ENCODE results near the gene CA5A.

CA5A gene

GRCh38 chr16:87929986-87930385 is 6.3 kb downstream of the CA5A start:
- no peaks in the 10 kb centered on the region for H4K20me1 ChIP-seq (ENCODE audit: insufficient read depth, low read length)
- TF ChIP-seq, protein P1, sequence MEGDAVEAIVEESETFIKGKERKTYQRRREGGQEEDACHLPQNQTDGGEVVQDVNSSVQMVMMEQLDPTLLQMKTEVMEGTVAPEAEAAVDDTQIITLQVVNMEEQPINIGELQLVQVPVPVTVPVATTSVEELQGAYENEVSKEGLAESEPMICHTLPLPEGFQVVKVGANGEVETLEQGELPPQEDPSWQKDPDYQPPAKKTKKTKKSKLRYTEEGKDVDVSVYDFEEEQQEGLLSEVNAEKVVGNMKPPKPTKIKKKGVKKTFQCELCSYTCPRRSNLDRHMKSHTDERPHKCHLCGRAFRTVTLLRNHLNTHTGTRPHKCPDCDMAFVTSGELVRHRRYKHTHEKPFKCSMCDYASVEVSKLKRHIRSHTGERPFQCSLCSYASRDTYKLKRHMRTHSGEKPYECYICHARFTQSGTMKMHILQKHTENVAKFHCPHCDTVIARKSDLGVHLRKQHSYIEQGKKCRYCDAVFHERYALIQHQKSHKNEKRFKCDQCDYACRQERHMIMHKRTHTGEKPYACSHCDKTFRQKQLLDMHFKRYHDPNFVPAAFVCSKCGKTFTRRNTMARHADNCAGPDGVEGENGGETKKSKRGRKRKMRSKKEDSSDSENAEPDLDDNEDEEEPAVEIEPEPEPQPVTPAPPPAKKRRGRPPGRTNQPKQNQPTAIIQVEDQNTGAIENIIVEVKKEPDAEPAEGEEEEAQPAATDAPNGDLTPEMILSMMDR (IDR thresholded peaks at IDR 0.05; ENCODE audit: borderline replicate concordance, extremely low read depth, low read length, poor library complexity, severe bottlenecking) = no peak
- TF ChIP-seq EZH2 (IDR thresholded peaks at IDR 0.05; ENCODE audit: borderline replicate concordance, low read depth, low read length, severe bottlenecking) = no peak
- H3K27me3 ChIP-seq (ENCODE audit: insufficient read depth, low read length, poor library complexity) = no peaks in the 10 kb centered on the region
- H3K27ac ChIP-seq (ENCODE audit: low read length) = no peak overlapping the region
- H3K4me3 ChIP-seq (ENCODE audit: low read depth in 1 of 2, low read length in 2 of 2) = no peak overlapping the region
- H3K9me3 ChIP-seq (ENCODE audit: insufficient read depth, low read length, severe bottlenecking) = no peaks in the 10 kb centered on the region
- H3K9ac ChIP-seq (ENCODE audit: low read depth, low read length) = no peak overlapping the region
- H3K4me1 ChIP-seq (ENCODE audit: insufficient read depth, low read length) = no peaks in the 10 kb centered on the region
- H2AFZ ChIP-seq (ENCODE audit: low read depth, low read length) = no peak overlapping the region
- no peak overlapping the region for H3K4me2 ChIP-seq (ENCODE audit: insufficient read depth, low read length)
- H3K79me2 ChIP-seq (ENCODE audit: insufficient read depth, low read length) = no peaks in the 10 kb centered on the region
- no peaks in the 10 kb centered on the region for H3K36me3 ChIP-seq (ENCODE audit: insufficient read depth, low read length)
- ATAC-seq (ENCODE audit: insufficient read depth, low read depth) (no peak), DNase-seq (no peak)

- no peak for DNase-seq
- Histone ChIP-seq H4K20me1 (ENCODE audit: insufficient read depth, low read length) (no peaks in the 10 kb centered on the region), H2AFZ (ENCODE audit: low read depth, low read length) (no peak overlapping the region), H3K9ac (ENCODE audit: low read depth, low read length) (no peak overlapping the region), H3K4me3 (ENCODE audit: low read depth in 1 of 2, low read length in 2 of 2) (no peak overlapping the region), H3K27me3 (ENCODE audit: insufficient read depth, low read length, poor library complexity) (no peaks in the 10 kb centered on the region), H3K4me2 (ENCODE audit: insufficient read depth, low read length) (no peak overlapping the region), H3K9me3 (ENCODE audit: insufficient read depth, low read length, severe bottlenecking) (no peaks in the 10 kb centered on the region), H3K79me2 (ENCODE audit: insufficient read depth, low read length) (no peaks in the 10 kb centered on the region), H3K27ac (ENCODE audit: low read length) (no peak overlapping the region), H3K36me3 (ENCODE audit: insufficient read depth, low read length) (no peaks in the 10 kb centered on the region), H3K4me1 (ENCODE audit: insufficient read depth, low read length) (no peaks in the 10 kb centered on the region)
- no peak for TF ChIP-seq EZH2 (IDR thresholded peaks at IDR 0.05; ENCODE audit: borderline replicate concordance, low read depth, low read length, severe bottlenecking)
- TF ChIP-seq, protein P1 (IDR thresholded peaks at IDR 0.05; ENCODE audit: borderline replicate concordance, extremely low read depth, low read length, poor library complexity, severe bottlenecking) = peak; percentile 15
- ATAC-seq (ENCODE audit: insufficient read depth, low read depth) = no peak
Measured at GRCh38 chr16:87927195-87927562, 9.2 kb downstream of the CA5A start.

DNA sequence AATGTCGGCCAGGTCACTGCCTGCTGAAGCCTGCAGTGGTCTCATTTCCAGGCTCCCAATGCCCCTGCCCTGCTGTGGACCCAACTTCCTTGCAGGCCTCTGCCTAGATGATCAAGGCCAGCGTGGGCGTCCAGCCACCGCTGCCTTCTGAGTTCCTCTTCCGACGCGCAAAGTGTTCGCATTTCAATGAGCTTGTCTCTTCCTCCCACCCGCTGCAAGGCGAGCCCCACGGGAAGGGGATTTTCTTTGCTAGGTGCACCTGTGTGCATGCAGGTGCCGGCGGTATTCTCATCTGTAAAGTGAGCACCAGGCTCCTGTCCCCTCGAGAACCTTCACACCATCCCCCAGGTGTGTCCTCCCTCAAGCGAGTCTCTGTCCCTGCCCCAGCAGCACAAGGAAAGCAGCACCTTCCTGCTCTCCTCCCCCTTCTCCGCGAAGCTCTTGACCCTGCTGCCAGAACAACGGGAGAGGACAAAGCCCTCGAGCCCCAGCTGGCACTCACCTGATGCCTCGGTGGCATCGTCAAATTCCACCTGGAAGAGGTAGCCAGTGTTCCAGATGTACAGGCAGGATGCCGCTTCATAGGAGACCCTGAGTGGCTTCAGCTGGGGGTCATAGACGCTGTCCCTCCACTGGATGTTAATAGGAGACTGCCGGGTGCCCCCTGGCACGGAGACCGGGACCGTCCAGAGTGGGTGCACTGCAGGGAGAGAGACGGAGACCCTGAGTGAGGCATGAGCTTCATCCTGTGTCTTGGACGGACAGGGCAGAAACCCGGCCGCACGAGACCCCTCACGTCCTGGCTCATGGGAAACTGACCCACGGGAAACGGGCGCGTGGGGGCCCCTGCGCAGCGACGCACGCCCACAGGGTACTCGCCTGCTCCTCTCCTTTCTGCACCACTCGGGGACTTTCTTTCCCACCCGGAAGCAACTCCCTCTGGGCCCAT is 9.8 kb downstream of the CA5A start:
- no peak overlapping the region for H3K27ac ChIP-seq (ENCODE audit: low read length)
- no peak for ATAC-seq (ENCODE audit: insufficient read depth, low read depth)
- H3K36me3 ChIP-seq (ENCODE audit: insufficient read depth, low read length) = no peaks in the 10 kb centered on the region
- no peaks in the 10 kb centered on the region for H3K27me3 ChIP-seq (ENCODE audit: insufficient read depth, low read length, poor library complexity)
- TF ChIP-seq, protein P1 (IDR thresholded peaks at IDR 0.05; ENCODE audit: borderline replicate concordance, extremely low read depth, low read length, poor library complexity, severe bottlenecking) = no peak
- TF ChIP-seq EZH2 (IDR thresholded peaks at IDR 0.05; ENCODE audit: borderline replicate concordance, low read depth, low read length, severe bottlenecking) = no peak
- DNase-seq = no peak
- H4K20me1 ChIP-seq (ENCODE audit: insufficient read depth, low read length) = no peaks in the 10 kb centered on the region
- H3K4me3 ChIP-seq (ENCODE audit: low read depth in 1 of 2, low read length in 2 of 2) = no peak overlapping the region
- no peaks in the 10 kb centered on the region for H3K4me1 ChIP-seq (ENCODE audit: insufficient read depth, low read length)
- no peak overlapping the region for H3K4me2 ChIP-seq (ENCODE audit: insufficient read depth, low read length)
- H3K79me2 ChIP-seq (ENCODE audit: insufficient read depth, low read length) = no peaks in the 10 kb centered on the region
- no peak overlapping the region for H3K9ac ChIP-seq (ENCODE audit: low read depth, low read length)
- H3K9me3 ChIP-seq (ENCODE audit: insufficient read depth, low read length, severe bottlenecking) = no peaks in the 10 kb centered on the region
- no peak overlapping the region for H2AFZ ChIP-seq (ENCODE audit: low read depth, low read length)

Data from DND-41 (cell line).